Measurements from ENCODE around the gene TMEM72.

TMEM72 gene

DNA sequence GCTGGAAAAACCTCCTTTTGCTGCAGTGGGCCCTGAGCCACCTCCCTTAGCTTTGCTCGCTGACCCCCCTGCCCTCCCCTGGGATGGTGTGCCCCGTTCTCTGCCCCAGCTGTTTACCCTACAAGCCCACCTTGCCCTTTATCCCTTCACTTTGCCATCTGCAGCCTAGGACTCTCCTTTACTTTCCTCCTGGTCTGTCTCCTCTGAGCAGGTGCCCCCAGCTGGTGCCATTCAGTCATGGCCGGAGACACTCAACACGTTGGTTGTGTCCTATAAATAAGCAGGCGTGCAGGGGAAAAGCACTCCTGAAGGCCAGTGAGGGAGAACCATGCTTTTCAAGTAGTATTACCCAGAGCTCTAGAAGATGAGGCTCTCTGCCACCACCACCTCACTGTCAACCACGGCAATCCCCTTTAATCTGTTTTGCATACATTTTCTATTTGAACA is 54.5 kb downstream of the TMEM72 start:
- no peak for TF ChIP-seq EZH2phosphoT487 (IDR thresholded peaks at IDR 0.05; ENCODE audit: borderline replicate concordance)
- TF ChIP-seq, protein P1, sequence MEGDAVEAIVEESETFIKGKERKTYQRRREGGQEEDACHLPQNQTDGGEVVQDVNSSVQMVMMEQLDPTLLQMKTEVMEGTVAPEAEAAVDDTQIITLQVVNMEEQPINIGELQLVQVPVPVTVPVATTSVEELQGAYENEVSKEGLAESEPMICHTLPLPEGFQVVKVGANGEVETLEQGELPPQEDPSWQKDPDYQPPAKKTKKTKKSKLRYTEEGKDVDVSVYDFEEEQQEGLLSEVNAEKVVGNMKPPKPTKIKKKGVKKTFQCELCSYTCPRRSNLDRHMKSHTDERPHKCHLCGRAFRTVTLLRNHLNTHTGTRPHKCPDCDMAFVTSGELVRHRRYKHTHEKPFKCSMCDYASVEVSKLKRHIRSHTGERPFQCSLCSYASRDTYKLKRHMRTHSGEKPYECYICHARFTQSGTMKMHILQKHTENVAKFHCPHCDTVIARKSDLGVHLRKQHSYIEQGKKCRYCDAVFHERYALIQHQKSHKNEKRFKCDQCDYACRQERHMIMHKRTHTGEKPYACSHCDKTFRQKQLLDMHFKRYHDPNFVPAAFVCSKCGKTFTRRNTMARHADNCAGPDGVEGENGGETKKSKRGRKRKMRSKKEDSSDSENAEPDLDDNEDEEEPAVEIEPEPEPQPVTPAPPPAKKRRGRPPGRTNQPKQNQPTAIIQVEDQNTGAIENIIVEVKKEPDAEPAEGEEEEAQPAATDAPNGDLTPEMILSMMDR (conservative IDR thresholded peaks at IDR 0.05; ENCODE audit: low read length) = no peak

DNA sequence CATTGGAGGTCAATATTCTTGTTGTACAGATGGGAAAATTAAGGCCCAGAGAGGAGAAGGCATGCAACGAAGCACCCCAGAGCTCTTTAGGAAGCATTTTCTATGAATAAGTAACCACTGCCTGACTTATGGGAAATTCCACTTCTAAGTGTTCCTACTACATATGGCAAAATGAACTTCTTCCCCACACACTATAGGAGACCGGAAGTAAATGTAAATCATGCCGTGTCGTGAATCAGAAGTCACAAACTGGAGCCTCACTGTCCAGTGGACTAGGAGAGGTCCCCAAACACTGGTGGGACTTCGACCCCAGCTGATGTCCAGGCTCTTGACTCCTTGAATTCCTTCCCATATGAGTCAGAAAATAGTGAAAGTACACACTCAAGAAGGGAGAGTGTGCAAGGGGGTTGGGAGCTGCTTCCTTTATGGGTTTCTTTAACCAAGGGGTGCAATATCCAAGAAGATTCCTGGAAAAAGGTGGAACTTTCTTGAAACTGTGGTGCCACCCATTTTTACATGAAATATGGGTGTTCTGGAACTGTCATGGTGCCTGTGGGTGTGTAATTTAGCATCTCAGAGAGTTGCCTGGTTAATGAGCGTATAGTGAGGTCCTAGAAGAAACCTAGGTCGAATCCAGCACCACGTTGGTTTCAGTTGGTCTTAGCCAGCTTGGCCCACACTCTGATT is 55.1 kb downstream of the TMEM72 start:
- Histone ChIP-seq H3K9ac (ENCODE audit: low read depth, low read length, poor library complexity, severe bottlenecking) (no peak overlapping the region), H4K20me1 (ENCODE audit: insufficient read depth, low read length, poor library complexity, severe bottlenecking) (no peaks in the 10 kb centered on the region), H2AFZ (ENCODE audit: low read length) (peak overlapping the region; percentile 54), H3K4me2 (ENCODE audit: low read depth, low read length, poor library complexity, severe bottlenecking) (peak overlapping the region; percentile 9), H3K9me2 (replicated peaks; ENCODE audit: low read depth, low read length) (no peaks in the 10 kb centered on the region), H3K79me2 (ENCODE audit: insufficient read depth, low read length) (no peaks in the 10 kb centered on the region), H3K36me3 (ENCODE audit: insufficient read depth, low read length) (no peaks in the 10 kb centered on the region), H3K27me3 (ENCODE audit: insufficient read depth, low read length, poor library complexity, severe bottlenecking) (no peaks in the 10 kb centered on the region), H3F3A (ENCODE audit: low read depth) (no peaks in the 10 kb centered on the region), H3K9me3 (ENCODE audit: insufficient read depth, low read depth, low read length) (no peaks in the 10 kb centered on the region), H3K4me1 (ENCODE audit: insufficient read depth, low read length, poor library complexity, severe bottlenecking) (peaks cover 62% of the 10 kb centered on the region), H3K4me3 (ENCODE audit: low read length, poor library complexity, severe bottlenecking) (no peak overlapping the region)
- TF ChIP-seq EZH2phosphoT487 (IDR thresholded peaks at IDR 0.05; ENCODE audit: borderline replicate concordance) = no peak
- TF ChIP-seq, protein P1 (conservative IDR thresholded peaks at IDR 0.05; ENCODE audit: low read length) = no peak

More for the DNA sequence above, 54.5 kb downstream of the TMEM72 start:
- no peaks in the 10 kb centered on the region for H3K36me3 ChIP-seq (ENCODE audit: insufficient read depth, low read length)
- H3K4me3 ChIP-seq (ENCODE audit: low read length, poor library complexity, severe bottlenecking) = no peak overlapping the region
- H3K4me1 ChIP-seq (ENCODE audit: insufficient read depth, low read length, poor library complexity, severe bottlenecking) = peaks cover 68% of the 10 kb centered on the region
- no peak overlapping the region for H2AFZ ChIP-seq (ENCODE audit: low read length)
- H3K9me3 ChIP-seq (ENCODE audit: insufficient read depth, low read depth, low read length) = no peaks in the 10 kb centered on the region
- no peak overlapping the region for H3K4me2 ChIP-seq (ENCODE audit: low read depth, low read length, poor library complexity, severe bottlenecking)
- no peaks in the 10 kb centered on the region for H3K9me2 ChIP-seq (replicated peaks; ENCODE audit: low read depth, low read length)
- H3K79me2 ChIP-seq (ENCODE audit: insufficient read depth, low read length) = no peaks in the 10 kb centered on the region
- no peak overlapping the region for H3K9ac ChIP-seq (ENCODE audit: low read depth, low read length, poor library complexity, severe bottlenecking)
- no peaks in the 10 kb centered on the region for H3F3A ChIP-seq (ENCODE audit: low read depth)
- H4K20me1 ChIP-seq (ENCODE audit: insufficient read depth, low read length, poor library complexity, severe bottlenecking) = no peaks in the 10 kb centered on the region
- no peaks in the 10 kb centered on the region for H3K27me3 ChIP-seq (ENCODE audit: insufficient read depth, low read length, poor library complexity, severe bottlenecking)

DNA sequence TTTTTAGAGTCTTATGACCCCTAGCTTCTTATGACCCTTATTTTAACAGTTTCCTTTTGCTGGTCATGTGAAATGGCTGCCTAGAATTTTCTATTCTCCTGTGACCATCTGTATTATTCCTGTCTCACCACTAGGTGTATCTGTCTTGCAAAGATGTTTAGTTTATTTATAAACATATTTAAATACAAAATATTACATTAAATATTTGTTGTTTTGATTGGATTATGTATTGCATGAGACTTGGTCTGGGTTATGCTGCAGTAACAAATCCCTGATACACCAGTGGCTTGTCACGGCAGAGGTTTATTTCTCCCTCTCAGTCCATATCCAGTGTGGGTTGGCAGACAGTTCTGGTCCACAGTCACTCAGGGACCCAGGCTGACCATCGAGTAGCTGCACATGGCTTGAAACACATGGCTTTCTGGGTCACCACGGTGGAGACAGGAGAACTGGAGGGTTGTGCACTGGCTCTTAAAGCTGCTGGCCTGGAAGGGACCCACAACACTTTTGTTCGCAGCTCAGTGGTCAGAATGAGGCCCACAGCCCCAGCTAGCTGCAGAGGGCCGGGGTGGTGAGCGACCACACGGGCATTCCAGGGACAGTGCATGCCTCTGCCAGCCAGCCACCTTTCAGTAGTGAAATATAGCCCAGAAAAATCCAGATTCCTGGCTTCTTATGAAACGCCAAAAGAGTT is 55.8 kb downstream of the TMEM72 start:
- Histone ChIP-seq H3K4me3 (ENCODE audit: low read length, poor library complexity, severe bottlenecking) (no peak overlapping the region), H4K20me1 (ENCODE audit: insufficient read depth, low read length, poor library complexity, severe bottlenecking) (no peaks in the 10 kb centered on the region), H3K79me2 (ENCODE audit: insufficient read depth, low read length) (no peaks in the 10 kb centered on the region), H3F3A (ENCODE audit: low read depth) (no peaks in the 10 kb centered on the region), H2AFZ (ENCODE audit: low read length) (peak overlapping the region; percentile 54), H3K9me2 (replicated peaks; ENCODE audit: low read depth, low read length) (no peaks in the 10 kb centered on the region), H3K4me1 (ENCODE audit: insufficient read depth, low read length, poor library complexity, severe bottlenecking) (peaks cover 57% of the 10 kb centered on the region), H3K36me3 (ENCODE audit: insufficient read depth, low read length) (no peaks in the 10 kb centered on the region), H3K4me2 (ENCODE audit: low read depth, low read length, poor library complexity, severe bottlenecking) (peak overlapping the region; percentile 54), H3K9ac (ENCODE audit: low read depth, low read length, poor library complexity, severe bottlenecking) (peak overlapping the region; percentile 48), H3K9me3 (ENCODE audit: insufficient read depth, low read depth, low read length) (no peaks in the 10 kb centered on the region), H3K27me3 (ENCODE audit: insufficient read depth, low read length, poor library complexity, severe bottlenecking) (no peaks in the 10 kb centered on the region)
- TF ChIP-seq, protein P1 (conservative IDR thresholded peaks at IDR 0.05; ENCODE audit: low read length) = peak; percentile 44
- TF ChIP-seq EZH2phosphoT487 (IDR thresholded peaks at IDR 0.05; ENCODE audit: borderline replicate concordance) = no peak
